GM19397 (cell line): Measurements from ENCODE around the gene SCT.

Experiments
- ATAC-seq: cut with Tn5 transposase; IDR thresholded peaks from one replicate; pipeline ENCODE4 v1.9.1; 2021; ENCODE audit warnings: mild to moderate bottlenecking, moderate library complexity; ENCODE audit not compliant: unreplicated experiment

SCT gene

DNA sequence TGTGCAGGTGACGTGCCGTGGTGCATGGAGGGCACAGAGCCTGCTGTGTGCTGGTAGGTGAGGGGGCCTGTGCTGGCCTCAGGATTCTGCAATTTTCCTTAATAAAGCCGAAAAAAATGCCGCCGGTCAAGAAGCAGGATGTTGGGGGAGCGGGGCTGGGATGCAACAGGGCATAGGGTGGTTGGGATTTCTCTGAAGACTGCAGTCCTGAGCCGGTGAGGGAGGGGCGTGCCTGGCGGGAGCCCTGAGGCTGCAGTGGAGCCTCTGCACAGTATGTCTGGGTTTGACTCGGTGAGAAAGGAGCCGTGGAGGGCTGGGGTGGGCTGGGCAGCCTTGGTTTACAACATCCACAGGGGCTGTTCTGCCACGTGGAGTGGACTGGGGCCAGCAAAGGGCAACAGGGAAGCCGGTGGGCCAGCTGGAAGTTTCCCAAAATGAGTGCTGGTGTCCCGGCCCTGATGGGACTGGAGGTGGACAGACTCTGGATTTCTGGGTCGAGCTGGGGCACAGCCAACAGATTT is 3.6 kb downstream of the SCT start:
- ATAC-seq: no peak

DNA sequence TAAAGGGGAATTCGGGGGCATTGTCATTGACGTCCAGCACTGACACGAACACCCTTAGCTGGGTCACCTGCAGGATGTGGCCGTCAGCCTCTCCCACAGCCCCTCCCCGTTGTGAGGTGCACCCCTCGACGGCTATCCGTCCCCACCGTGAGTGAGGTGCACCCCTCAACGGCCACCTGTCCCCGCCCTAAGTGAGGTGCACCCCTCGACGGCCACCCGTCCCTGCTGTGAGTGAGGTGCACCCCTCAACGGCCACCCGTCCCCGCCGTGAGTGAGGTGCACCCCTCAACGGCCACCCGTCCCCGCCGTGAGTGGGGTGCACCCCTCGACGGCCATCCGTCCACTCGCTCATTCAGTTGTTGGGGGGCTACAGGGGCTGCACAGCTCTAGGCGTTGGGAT is 5.1 kb downstream of the SCT start:
- ATAC-seq: no peak

DNA sequence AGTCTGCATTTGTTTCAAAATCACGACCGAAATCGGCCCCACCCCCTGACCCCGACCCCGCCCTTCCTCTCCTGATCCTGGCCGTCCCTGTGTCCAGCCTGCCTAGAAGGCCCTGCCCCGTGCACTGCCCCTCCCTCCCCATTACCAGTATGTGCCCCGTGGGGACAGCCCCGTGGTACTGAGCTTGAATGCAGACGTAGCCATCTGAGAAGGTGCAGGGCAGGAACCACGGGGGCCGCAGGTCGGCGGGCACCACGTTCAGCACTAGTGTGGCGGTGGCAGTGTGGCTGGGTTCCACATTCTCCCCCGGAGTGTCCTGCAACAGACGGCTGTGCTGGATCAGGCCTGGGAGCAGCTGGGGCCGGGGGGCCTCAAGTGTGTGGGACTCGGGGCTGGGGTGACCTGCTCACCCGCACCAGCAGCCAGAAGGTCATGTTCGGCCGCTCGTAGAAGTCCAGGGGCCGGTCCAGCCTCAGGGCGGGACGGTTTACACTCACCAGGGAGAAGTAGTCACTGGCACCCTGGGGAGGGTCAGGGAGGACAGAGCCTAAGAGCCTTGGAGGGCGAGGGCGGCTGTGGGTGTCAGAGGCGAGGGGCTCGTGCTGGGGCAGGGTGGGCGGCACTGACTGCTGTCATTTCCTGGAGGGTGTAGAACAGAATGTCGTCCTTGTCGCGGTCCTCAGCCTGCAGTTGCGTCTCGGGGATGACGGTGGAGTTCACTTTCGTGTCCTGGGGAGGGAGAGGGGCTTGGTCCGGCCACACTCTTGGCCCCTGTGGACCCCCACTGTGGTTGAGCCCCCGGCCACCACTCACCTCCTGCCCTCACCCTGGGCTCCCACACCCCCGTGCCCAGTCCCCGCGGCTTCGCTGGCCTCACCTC is 5.8 kb downstream of the SCT start:
- no peak for ATAC-seq

DNA sequence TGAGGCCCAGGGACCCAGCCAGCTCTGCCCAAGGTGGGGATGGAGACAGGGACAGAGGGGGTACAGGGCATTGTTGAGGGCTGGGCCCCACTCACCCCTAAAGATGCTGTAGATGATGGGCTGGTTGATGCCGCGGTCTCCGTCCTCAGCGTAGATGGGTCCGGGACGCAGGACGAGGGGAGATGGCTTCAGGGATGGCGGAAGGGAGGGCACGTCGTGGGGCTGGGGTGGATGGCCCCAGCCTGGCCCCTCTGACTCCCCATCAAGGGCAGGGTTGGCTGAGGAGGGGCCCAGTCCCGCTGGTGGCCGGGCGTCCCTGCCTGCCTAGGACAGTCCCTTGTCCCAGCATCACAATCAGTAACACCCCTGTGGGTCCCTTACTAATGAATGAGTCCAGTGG is 6.8 kb downstream of the SCT start:
- ATAC-seq: no peak

DNA sequence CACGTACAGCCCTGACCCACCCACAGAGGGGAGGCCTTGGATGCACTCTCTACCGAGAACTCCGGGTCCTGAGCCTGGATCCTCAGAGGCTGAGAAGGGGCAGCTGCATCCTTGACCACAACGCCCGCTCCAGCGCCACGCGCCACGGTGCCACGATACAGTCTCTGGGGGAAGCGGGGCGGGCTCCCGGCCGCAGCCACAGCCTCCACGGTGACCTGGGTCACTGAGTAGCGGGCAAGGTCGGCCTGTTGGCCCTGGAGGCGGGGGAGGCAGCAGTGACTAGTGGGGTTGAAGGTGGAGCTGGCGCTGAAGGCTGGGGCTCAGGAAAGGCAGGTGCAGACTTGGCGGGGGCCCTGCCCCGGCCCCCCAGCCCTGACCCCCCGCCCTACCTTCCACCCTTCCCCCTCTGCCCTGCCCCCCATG is 7.3 kb downstream of the SCT start:
- no peak for ATAC-seq

DNA sequence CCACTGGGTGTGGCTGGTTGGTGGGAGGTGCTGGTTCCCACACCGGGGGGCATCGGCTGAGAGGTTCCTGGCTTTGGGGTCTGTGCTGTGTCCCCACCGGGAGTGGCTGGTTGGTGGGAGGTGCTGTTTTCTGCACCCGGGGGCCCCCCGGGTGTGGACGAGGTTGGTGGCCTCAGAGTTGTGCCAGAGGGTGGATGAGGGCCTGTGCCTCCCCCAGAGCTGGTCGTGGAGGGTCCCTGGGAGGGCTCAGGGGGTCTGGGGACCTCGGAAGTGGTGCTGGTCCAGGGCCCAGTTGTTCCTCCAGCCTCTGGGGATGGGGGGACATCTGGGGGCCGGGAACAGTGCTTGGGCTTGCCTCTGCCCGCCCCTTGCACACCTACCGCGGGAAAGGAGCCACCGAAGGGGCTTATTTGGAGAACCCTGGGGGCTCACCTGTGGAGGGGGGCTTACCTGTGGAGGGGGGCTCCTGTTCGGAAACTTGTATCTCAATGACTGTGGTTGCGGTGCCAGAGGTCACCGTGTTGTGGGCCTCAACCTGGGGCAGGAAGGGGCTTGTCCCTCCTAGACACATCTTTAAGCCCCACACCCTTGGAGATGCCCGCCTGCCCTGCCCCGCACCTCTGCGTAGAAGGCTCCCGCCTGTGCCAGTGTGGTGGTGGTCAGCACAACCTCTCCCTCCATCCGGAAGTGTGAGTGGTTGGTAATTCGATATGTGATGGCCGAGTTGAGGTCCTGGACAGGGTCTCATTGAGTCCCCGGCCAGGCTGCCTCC is 7.9 kb downstream of the SCT start:
- ATAC-seq: no peak

DNA sequence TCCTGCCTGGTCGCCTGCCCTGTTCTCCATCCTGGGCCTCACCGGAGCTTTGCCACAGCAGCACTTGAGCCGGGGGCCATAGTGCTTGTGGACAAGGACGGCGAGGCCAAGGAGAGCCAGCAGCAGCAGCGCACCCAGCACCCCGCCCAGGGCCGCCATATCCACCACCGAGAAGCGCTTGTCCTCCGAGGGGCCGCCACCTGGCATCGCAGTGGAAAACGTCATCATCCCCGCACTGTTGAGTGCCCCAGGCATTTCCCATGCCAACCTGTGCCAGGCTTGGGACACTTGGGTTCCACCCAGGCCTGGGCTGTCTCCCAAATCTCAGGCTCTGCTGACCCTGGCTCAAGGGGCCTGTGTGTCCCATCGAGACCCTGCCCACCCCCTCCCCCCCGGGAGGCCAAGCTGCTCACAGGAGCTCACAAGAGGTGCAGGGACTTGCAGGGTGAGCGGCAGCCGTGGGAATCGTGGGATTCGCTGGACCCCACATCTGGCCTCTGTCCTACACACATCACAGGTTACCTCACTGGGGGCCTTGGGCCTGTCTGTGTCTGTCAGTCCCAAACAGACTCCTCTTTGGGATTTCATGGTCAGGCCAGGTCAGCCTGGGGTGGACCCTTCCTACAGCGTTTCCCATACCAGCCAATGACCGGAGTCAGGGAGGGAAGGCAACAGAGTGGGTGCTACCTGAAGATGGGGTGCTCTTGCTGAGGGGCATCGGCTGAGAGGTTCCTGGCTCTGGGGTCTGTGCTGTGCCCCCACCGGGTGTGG is 8.9 kb downstream of the SCT start:
- no peak for ATAC-seq

DNA sequence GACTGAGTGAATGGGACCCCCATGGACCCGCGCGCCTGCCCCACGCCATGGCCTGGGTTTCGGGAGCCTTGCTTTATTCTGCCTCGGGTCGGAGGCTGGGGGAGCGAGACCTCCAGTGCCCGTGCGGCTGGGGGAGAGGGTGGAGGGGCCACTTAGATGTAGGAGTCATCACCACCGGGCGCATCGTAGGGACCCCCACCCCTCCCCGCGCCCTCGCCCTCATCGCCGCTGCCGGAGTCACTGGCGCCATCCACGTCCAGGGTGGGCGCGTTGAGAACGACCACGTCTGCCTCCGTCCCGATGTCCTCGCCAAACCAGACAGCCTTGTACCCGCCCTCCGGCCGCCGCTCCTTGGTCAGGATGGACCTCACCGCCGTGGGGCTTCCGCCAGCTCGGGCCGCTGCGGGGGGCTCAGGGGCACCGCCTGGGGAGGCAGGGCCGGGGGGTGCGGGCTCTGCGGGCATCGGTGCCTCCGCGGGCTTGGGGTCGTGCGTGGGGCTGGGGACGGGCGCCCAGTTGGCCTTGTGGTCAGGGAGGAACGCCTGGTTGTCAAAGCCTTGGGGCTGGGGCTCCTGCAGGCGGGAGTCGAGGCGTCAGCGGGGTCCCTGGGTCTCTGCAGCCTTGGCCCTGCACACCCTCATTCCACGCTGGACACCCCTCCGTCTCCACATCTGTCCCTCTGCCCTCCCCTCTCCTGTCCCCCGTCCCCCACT is 9.6 kb downstream of the SCT start:
- no peak for ATAC-seq

DNA sequence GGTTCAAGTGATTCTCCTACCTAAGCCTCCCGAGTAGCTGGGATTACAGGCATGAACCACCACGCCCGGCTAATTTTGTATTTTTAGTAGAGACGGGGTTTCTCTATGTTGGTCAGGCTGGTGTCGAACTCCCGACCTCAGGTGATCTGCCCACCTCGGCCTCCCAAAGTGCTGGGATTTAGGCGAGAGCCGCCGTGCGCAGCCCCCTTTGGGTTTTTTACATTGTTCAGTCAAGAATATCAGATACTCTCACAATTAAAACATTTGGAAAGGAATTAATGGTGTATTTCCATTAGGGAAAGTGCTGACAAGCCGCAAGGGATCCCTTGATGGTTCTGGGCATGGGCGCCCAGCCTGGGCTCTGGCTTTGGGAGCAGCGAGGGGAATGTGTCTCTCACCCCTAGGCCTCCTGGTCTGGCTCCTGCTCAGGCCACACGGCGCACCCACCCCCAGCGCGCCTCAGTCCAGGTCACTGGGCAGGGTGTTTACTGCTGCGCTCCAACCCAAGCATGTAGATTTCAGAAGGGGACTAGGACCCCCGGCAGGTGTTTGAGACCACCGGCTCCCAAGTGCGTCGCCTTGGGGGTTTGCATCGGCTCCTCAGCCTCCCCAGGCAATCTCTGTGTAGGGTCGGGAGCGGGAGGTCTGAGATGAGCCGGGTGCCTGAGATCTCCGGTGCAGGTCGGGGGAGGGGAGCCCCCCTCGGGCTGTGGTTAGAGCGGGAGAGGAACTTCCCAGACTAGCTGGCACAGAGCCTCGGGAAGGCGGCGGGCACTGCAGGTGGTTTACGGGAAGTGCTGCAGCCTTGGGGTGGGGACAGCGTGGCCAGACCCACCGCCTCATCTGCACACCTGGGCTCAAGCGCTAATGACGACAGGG is 10.4 kb downstream of the SCT start:
- no peak for ATAC-seq

DNA sequence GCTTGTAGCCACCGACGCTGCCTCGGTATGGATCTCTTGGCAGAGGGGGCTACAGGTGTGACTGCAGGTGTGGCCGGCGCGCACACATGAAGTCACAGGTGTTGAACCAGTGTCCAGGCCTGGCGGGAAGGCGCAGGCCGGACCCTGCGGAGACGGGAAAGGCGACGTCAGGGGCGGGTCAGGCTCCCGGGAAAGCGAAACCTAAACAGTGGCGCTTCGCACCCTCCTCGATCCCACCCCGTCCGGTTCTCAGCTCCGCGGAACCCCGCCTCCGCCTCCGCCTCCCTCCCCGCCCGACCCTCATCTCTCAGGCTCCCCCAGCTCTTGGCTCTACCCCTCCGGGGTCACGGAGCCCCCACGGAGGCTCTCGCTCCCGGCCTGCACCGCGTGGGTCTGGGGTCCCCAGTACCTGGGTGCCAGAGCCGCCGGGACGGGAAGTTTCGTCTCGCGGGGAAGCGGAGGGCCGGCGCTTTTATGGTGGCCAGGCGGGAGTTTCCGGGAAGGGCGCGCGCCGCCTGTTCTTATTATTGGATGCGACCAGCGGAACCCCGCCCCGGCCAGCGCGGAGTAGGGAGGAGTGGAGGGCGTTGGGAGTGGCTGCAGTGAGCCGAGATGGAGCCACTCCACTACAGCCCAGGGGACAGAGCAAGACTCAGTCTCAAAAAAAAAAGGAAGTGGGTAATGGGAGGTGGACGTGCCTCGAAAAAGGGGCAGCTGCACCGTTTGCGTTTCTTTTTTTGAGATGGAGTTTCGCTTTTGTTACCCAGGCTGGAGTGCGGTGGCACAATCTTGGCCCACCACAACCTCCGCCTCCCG is 11.3 kb downstream of the SCT start, which contains the start of gene IRF7:
Gene IRF7 (minus strand): TSS at position 447 of the 816 bp plus-strand sequence. CDS start 586 bp downstream, outside the sequence.
- peak; percentile 75 for ATAC-seq

DNA sequence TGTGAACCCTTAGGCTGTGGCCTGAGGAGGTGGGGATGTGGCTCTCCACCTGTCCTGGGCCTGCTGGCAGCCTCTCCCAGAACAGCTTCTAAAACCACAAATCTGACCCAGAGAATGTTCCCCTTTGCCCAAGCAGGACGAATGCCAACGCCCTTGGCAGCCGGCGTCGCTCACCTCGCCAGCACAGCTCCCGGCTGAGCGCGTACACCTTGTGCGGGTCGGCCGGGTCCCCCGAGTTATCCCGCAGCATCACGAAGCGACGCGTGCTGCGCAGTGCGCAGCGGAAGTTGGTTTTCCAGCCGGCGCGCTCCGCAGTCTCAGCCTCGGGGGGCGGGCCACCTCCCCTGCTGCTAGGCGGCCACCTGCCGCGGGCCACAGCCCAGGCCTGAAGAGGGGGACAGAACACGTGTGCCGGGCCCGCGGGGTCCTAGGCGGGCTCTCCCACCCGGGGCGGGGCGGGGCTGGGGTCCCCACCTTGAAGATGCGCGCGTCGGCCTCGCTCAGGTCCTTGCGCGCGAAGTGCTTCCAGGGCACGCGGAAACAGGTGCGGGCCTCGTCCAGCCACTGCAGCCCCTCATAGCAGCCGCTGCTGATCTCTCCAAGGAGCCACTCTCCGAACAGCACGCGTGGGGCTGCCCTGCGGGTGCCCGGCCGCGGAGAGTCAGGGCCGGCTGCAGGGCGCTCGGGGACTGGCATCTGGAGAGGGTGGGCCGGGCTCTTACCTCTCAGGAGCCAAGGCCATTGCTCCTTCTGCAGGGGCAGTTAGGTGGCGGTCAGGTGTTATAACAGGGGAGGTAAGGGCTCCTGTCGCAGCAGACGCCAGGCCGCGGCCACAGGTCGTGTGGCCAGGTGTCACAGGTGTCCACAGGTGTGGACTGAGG is 12.1 kb downstream of the SCT start:
- ATAC-seq: no peak

DNA sequence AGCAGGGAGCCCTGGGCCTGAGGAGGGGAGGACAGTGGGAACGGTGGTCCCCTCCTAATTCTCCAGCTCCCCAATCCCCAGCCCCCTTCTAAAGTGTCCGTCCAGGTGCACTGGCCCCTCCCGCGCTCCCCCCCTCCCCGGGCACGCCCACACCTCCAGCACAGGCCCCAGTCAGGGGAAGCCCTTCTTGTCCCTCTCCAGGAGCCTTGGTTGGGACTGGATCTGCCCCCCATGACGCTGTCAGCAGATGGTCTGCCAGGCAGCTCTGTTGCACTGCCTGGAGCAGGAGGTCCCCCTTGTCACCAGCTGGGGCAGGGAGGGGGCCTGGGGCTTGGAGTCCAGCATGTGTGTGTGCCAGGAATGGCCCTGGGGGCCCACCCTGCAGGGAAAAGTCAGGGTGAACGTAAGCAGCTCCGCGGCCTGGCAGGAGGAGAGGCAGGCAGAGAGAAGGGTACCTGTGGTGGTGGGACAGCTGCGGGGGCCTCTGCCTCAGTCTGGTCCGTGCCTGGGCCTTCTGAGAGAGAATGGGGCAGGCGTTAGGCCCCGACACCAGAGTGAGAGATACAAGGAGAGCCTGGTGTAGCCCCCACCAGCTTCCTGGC is 12.9 kb downstream of the SCT start:
- no peak for ATAC-seq

DNA sequence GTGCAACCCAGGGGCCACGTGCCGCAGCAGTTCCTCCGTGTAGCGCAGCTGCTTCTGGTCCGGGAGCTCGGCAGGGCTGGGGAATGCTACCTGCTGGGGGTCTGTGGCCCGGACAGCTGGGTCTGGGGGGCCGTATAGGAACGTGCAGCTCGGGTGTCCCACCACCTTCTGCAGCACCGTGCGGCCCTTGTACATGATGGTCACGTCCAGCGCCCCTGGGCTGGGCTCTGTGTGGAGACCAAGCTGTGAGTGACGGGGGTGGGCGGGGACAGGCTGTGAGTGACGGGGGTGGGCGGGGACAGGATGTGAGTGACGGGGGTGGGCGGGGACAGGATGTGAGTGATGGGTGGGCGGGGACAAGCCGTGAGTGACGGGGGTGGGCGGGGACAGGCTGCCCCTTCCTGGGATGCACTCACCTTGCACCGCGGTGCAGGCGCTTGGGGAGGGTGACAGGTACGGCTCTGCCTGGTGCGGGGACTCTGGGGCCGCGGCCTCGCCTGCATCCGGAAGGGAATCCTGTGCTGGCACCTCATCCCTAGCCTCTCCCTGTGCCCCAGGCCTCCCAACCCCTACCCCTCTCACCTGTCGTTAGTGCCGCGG is 13.5 kb downstream of the SCT start:
- ATAC-seq: no peak

DNA sequence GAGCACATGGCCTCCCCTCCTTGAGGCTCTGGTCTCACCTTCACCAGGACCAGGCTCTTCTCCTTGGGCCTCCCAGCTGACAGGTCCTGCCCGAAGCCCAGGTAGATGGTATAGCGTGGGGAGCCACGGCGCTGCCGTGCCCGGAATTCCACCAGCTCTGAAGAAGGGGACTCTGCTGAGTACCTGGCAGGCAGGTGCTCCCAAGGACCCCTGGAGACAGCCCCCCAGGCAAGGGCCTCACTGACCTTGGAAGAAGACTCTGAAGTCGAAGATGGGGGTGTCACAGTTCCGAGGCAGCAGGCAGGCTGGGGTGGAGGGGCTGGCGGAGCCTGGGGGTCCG is 14.1 kb downstream of the SCT start:
- no peak for ATAC-seq

DNA sequence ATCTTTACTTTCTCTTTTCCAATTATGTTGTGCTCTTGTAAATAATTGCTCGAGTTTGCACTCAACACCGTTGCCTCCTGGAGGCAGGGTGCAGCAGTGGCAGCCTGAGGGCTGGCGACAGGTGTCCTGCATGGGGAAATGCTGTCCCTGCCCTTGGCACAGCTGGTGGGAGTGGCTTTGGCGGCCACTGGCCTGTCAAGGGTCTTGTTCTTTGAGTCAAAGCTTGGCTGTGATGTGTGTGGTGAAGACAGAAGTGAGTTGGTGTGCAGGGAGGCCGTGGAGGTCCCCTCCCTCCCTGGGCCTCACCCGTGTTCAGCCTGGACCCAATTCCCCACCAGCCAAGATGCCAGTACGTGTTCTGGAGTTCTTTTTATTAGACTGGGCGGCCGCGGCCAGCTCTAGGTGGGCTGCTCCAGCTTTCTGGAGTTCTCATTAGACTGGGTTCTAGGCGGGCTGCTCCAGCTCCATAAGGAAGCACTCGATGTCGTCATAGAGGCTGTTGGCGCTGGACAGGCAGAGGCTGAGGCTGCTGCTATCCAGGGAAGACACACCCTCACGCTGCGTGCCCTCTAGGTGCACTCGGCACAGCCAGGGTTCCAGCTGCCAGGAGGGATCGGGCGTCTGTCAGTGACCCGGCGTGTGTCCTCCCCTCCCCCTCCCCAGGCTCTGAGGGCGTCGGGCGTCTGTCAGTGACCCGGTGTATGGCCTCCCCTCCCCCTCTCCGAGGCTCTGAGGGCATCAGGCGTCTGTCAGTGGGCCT is 14.6 kb downstream of the SCT start:
- no peak for ATAC-seq
